Activated T-helper 1 cell treated with anti-CD3 and anti-CD28 coated beads, Interleukin-12 subunit alpha, Interleukin-12 subunit beta, Interleukin-2, Interleukin-4 antibody, amounts not matched to agents 30 ng/mL and 10 ng/mL and 1 ng/mL, durations not matched to agents 14 hours and 24 hours and 36 hours (primary cell): ENCODE results near the gene SPTBN4. TPM values are rescaled to one million over a fixed set of nuclear protein-coding genes. Genes with fewer than 3 reads are reported as not detected.

Experiments used
- DNase-seq: peaks from one replicate; pipeline ENCODE4 v3.0.0; 2021; ENCODE audit warnings: low spot score
- H3K27ac Mint-ChIP-seq: one replicate; pipeline ENCODE4 v1.8.0; 2021; ENCODE audit warnings: mild to moderate bottlenecking, mixed read lengths
- H3K27me3 Mint-ChIP-seq: one replicate; pipeline ENCODE4 v1.8.0; 2022; ENCODE audit warnings: mild to moderate bottlenecking, moderate library complexity, mixed read lengths; ENCODE audit not compliant: insufficient read depth
- H3K36me3 Mint-ChIP-seq: one replicate; pipeline ENCODE4 v1.8.0; 2021; ENCODE audit warnings: low read depth, mixed read lengths
- H3K4me1 Mint-ChIP-seq: one replicate; pipeline ENCODE4 v1.8.0; 2021; ENCODE audit warnings: low read depth, mixed read lengths
- H3K4me3 Mint-ChIP-seq: one replicate; pipeline ENCODE4 v1.8.0; 2021; ENCODE audit warnings: mild to moderate bottlenecking, moderate library complexity, mixed read lengths
- H3K9me3 Mint-ChIP-seq: one replicate; pipeline ENCODE4 v1.8.0; 2021; ENCODE audit warnings: mixed read lengths
- intact Hi-C: fragments of 100-400 bp; cut with micrococcal nuclease; formaldehyde crosslinking; loops from one replicate; pipeline ENCODE4 v1.15.1; 2024
- total RNA-seq: library from RNA; stranded (reverse); gene quantifications from 2 replicates; pipeline ENCODE4 v1.2.3, GENCODE V29; 2022

Gene SPTBN4
- 0.21 and 0.69 TPM in 2 replicates for total RNA-seq

DNA sequence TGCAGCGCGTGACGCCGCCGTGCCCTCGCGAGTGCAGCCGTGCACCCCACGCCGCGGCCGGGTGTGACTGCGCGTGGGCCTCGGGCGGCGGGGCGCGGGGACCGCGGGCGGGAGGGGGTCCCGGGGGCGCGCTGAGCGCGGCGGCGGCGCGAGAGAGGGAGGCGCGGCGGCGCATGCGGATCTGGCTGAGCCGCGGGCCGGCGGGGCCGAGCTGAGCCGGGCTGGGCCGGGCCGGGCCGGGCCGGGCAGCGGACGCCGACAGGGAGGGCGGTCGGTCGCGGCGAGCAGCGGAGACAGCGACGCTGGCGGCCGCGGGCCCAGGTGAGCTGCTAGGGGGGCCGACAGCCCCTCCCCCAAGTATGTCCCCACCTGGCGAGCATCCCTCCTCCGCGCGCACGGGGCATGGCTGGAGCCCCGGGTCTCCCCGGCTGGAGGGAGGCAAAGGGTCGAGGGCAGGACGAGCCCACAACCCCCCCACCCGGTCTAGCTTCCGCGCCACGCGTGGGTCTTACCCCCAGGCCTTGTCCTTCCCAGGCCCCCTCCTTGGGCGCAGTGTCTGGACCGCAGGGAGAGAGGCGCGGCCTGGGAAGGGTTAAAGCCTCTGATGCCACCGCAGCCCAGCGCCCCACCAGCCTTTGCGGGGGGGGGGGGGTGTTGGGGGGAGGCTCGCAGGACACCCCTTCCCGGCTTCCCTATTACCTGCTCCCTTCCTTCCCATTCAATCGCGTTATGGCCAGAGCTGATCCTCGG is at the start of gene SPTBN4:
TSS of gene SPTBN4 (plus strand) at position 17 of the 750 bp plus-strand sequence. CDS start 5,621 bp downstream, outside the sequence.
- no peak for DNase-seq
- Mint-ChIP-seq H3K27ac (peak within 1 kb of the TSS; percentile 92), H3K27me3 (peaks cover 29% of the 10 kb centered on the region), H3K9me3 (no peaks in the 10 kb centered on the region), H3K4me3 (peak within 1 kb of the TSS; percentile 77), H3K4me1 (peaks cover 28% of the 10 kb centered on the region), H3K36me3 (peaks cover 6% of the 10 kb centered on the region)
- intact Hi-C loops: loop anchor here (1.0 to 10.0 kb wide), 2 partner anchors 248 to 283 kb away; partner anchors contain the start of genes ACTMAP, COQ8B and ITPKC

DNA sequence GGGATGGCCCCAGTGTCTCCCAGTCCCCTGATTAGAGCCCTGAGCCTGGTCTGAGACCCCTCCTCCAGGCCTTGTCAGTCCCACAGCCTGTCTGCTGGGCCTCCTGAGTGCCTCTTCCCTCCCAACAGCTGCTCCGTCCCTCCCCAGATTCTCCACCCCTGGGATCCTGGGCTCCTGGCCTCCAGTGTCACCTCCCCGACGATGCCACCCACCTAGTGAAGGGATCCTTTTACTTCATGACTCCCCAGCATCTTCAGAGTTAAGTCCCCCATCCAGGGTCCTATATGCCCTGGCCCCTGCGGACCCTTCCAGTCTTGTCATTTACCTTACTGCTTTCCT is 49.2 kb upstream of the SPTBN4 start:
- Mint-ChIP-seq H3K4me3 (no peak overlapping the region), H3K9me3 (no peaks in the 10 kb centered on the region), H3K4me1 (peaks cover 25% of the 10 kb centered on the region), H3K36me3 (peaks cover 9% of the 10 kb centered on the region), H3K27me3 (peaks cover 3% of the 10 kb centered on the region), H3K27ac (peak overlapping the region; percentile 4)
- no peak for DNase-seq
- intact Hi-C loops: no loop called here

DNA sequence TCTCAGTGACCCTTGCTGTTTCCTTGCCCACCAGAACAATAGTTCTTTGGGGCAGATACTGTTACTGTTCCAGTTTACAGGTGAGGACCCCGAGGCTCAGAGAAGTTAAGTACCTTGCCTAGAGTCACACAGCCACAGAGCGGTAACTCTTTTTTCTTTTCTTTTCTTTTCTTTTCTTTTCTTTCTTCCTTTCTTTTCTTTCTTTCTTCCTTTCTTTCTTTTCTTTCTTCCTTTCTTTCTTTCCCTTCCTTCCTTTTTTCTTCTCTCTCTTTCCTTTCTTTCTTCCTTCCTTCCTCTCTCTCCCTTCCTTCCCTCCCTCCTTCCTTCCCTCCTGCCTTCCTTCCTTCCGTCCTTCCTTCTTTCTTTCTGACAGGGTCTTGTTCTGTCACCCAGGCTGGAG is 48.8 kb upstream of the SPTBN4 start:
- no peak for DNase-seq
- H3K4me3 Mint-ChIP-seq: no peak overlapping the region
- H3K27ac Mint-ChIP-seq: peak overlapping the region; percentile 4
- H3K27me3 Mint-ChIP-seq: peaks cover 3% of the 10 kb centered on the region
- H3K36me3 Mint-ChIP-seq: peaks cover 9% of the 10 kb centered on the region
- intact Hi-C loops: no loop called here
- H3K9me3 Mint-ChIP-seq: no peaks in the 10 kb centered on the region
- peaks cover 26% of the 10 kb centered on the region for H3K4me1 Mint-ChIP-seq

DNA sequence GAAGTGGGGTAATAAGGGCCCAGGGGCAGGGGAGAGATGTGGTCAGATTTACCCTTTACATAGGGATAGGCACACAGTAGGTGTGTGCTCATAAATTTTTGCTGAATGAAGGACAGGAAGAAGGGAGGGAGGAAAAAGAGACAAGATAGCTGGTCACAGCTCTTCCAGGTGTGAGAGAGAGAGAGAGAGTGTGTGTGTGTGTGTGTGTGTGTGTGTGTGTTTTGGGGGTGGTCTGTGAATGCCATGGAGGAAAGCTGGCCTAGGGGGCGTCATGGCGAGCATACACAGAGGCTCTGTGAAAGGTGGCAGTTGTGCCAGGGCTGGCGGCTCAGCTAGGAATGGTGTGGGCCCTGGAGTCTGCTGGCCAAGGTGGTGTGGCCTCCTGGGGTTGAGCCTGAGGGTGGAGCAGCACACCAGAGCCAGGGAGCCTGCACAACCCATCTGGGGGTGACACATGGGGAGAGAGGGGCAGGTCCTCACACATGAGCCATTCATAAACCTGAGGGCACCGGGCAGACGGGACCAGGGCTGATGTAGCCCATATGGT is 47.7 kb upstream of the SPTBN4 start:
- H3K4me1 Mint-ChIP-seq: peaks cover 26% of the 10 kb centered on the region
- intact Hi-C loops: no loop called here
- H3K4me3 Mint-ChIP-seq: peak overlapping the region; percentile 27
- DNase-seq: no peak
- peaks cover 10% of the 10 kb centered on the region for H3K36me3 Mint-ChIP-seq
- no peak overlapping the region for H3K27ac Mint-ChIP-seq
- no peaks in the 10 kb centered on the region for H3K27me3 Mint-ChIP-seq
- H3K9me3 Mint-ChIP-seq: no peaks in the 10 kb centered on the region

DNA sequence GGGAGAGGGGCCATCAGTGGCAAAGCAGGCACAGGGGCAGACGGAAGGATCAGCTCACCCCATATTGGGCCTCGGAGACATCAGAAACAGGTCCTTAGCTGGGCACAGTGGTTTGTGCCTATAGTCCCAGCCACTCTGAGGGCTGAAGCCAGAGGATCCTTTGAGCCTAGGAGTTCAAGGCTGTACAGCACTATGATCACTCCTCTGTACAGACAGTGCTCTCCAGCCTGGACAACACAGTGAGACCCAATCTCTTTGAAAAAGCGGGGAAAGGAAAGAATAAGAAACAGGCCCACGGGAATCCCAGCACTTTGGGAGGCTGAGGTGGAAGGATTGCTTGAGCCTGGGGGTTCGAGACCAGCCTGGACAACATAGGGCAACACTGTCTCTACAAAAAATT is 47.0 kb upstream of the SPTBN4 start:
- intact Hi-C loops: no loop called here
- Mint-ChIP-seq H3K4me1 (peaks cover 26% of the 10 kb centered on the region), H3K9me3 (no peaks in the 10 kb centered on the region)

DNA sequence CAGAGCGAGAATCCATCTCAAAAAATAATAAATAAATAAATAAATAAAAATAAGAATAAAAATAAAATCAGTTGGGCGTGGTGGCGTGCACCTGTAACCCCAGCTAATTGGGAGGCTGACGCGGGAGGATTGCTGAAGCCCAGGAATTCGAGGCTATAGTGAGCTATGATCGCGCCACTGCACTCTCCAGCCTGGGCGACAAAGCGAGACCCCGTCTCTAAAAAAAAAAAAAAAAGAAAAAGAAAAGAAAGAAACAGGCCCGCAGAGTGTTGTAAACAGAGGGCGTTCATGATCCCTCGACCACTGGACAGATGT is 46.4 kb upstream of the SPTBN4 start:
- Mint-ChIP-seq H3K36me3 (peaks cover 10% of the 10 kb centered on the region), H3K9me3 (no peaks in the 10 kb centered on the region), H3K27me3 (no peaks in the 10 kb centered on the region), H3K27ac (peak overlapping the region; percentile 90), H3K4me3 (peak overlapping the region; percentile 82), H3K4me1 (peaks cover 26% of the 10 kb centered on the region)
- intact Hi-C loops: no loop called here
- no peak for DNase-seq

More for the DNA sequence above, 47.0 kb upstream of the SPTBN4 start:
- Mint-ChIP-seq H3K27ac (peak overlapping the region; percentile 71), H3K36me3 (peaks cover 10% of the 10 kb centered on the region), H3K4me3 (peak overlapping the region; percentile 77), H3K27me3 (no peaks in the 10 kb centered on the region)
- no peak for DNase-seq

DNA sequence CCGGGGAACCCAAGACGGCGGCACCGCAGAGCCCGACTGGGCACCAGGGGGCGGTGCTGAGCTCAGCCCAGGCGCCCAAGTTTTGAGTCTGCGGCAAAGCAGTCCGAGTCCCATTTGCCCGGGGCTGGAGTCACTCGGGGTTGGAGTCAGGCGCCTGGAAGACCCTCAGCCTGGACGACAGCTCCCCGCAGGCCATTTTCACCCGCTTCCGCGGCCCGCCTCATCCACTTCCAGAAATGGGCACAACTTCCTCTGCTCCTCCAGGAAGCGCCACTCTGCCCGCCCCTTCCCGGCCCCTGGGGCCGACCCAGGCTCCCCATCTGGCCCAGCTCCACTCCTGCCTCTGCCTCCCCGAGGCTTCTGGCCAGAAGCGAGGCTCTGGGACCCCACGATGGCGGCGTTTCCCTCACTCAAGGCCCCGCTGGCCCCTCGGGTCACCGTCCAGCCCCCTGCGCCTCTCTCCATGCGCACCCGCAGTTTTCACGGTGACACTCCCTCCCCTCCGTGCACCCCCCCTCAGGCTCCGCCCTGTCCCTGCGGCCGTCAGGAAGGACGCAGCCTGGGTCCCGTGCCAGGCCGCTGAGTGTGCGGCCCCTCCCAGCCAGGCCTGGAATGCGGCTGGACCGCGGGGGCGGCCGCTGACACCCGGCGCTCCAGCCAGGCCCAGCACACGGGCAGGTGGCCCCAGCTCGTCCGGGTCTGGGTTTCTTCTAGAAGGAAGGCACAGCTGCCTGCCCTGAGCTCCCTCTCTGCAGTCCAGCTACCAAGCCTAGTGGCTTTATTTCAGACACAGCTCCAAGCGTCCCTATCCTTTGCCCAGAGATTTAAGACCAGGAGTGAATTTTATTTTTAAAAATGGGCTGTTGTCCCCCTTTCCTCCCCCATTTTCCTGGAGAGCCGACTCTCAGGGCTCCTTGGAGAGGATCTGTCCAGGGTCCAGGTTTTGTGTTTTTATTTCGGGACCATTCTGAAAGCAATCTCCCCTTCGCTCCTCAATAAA is 45.7 kb upstream of the SPTBN4 start:
- H3K36me3 Mint-ChIP-seq: peaks cover 11% of the 10 kb centered on the region
- H3K27me3 Mint-ChIP-seq: no peaks in the 10 kb centered on the region
- peaks cover 20% of the 10 kb centered on the region for H3K4me1 Mint-ChIP-seq
- peak overlapping the region; percentile 90 for H3K27ac Mint-ChIP-seq
- H3K4me3 Mint-ChIP-seq: peak overlapping the region; percentile 82
- intact Hi-C loops: loop anchor here (1.0 kb wide), 4 partner anchors 18 to 73 kb away; partner anchors contain the start of genes BLVRB, C19orf47 and PLD3
- H3K9me3 Mint-ChIP-seq: no peaks in the 10 kb centered on the region
- DNase-seq: peak; percentile 72

DNA sequence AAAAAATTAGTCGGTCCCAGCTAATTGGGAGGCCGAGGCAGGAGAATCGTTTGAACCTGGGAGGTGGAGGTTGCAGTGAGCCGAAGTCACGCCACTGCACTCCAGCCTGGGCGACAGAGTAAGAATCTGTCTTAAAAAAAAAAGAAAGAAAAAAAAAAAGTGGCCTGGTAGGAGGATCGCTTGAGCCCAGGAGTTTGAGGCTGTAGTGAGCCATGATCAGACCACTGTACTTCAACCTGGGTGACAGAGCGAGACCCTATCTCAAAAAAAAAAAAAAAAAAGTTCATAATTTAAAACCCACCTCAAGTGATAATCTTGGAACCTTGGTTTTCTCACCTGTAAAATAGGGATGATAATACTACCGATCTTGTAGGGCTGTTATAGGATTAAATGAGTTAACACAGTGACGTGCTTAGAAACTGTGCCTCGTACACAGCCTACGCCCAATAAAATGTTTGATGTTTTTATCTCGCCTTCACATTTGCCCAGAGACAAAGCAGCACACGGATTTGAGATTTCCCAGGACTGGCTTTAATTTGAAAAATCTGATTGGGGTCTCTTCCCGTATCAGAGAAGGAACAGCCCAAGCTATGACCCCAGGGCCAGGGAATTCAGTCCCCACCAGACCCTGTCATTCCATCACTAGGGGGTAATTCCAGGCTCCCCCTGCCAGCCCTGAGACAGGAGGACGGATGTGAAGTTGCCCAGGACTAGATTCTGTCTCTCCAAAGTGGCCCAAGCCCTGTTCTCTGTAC is 44.6 kb upstream of the SPTBN4 start:
- Mint-ChIP-seq H3K4me1 (peaks cover 13% of the 10 kb centered on the region), H3K4me3 (peak overlapping the region; percentile 82), H3K27ac (peak overlapping the region; percentile 74), H3K9me3 (no peaks in the 10 kb centered on the region), H3K36me3 (peaks cover 11% of the 10 kb centered on the region), H3K27me3 (peaks cover under 1% of the 10 kb centered on the region)
- DNase-seq: no peak
- intact Hi-C loops: loop anchor here (1.0 kb wide), 4 partner anchors 19 to 74 kb away; partner anchors contain the start of genes BLVRB, C19orf47 and PLD3

DNA sequence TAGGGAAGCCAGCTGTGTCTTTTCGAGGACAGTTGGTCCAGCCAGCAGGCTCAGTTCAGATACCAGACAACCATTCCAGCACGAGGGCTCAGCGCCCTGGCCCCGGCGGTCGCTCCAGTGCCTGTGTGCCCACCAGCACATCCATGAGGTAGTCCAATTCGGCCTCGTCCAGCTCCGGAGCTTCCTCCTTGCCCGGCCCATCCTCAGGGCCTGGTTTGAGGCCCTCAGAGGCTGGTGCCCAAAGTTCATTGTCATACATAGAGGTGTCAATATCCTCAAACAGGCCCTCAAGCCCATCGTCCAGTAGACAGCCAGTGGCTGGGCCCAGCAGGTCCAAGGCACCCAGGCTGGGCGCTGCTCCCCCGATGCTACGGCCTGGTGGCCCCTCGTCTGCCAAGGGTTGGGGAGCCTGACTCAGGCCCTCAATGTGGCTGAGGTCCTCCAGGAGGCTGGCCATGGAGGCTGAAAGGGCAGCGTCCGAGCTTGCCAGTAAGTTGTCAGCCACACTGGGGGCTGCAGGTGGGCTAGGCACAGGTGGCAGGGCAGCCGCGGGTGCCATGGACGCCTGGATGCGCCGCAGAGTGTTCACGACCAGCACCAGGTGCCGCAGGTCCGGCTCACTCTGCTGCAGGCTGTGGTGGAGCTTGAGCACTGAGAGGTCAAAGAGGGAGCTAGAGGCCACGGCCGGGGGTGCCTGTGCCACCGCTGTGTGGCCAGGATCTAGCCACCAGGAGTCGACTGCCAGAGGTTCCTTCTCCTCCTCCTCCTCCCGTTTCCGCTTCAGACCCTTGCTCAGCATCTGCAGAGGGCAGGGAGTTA is 43.8 kb upstream of the SPTBN4 start:
- intact Hi-C loops: no loop called here
- no peak for DNase-seq
- Mint-ChIP-seq H3K27ac (peak overlapping the region; percentile 74), H3K27me3 (peaks cover 2% of the 10 kb centered on the region), H3K4me1 (peaks cover 12% of the 10 kb centered on the region), H3K4me3 (peak overlapping the region; percentile 82), H3K36me3 (peaks cover 11% of the 10 kb centered on the region), H3K9me3 (no peaks in the 10 kb centered on the region)

DNA sequence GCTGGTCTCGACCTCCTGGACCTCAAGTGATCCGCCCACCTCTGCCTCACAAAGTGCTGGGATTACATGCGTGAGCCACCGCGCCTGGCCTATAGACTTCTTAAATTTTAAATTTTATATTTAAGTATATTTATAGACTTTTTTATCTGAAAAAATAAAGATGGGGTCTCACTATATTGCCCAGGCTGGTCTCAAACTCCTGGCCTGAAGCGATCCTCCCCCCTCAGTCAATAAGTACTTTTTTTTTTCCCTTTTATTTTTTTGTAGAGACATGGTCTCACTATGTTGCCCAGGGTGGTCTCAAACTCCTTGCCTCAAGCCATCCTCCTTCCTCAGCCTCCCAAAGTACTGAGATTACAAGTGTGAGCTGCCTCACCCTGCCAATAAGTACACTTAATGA is 42.9 kb upstream of the SPTBN4 start:
- peaks cover 12% of the 10 kb centered on the region for H3K4me1 Mint-ChIP-seq
- no peak overlapping the region for H3K27ac Mint-ChIP-seq
- intact Hi-C loops: no loop called here

DNA sequence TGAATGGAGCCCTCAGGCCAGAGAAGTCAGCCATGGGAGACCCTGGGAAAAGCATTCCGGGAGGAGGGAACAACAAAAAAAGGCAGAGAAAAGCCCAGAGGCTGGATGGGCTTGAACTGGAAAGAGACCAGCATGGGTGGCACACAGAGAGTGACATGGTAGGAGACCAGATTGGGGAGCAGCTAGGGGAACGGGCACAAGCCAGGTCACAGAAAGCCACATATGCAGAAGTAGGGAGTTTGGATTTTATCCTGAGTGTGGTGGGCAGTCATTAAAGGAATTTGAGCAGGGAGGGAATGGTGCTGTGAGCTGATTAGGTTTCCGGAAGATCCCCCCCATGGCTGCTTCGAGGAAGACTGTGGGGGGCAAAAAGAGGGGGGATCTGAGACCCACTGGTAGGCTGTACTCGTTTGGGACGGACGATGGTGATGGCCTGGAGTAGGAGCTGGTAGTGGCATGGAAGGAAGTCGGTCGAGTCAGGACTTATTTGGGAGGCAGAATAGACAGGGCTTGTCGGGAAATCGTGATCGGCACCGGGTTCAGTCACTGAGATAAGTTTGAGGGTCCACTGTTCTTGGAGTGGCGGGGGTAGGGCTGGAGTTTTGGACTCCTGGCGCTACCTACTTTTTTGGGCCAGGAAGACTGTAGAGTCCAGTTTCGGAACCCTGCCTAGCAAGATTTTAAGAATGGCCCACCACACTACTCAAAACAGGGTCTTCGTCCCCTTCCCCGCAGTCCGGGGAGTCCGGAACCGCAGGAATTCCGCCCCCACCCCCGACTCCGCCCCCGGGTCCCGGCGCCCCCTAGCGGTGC is 42.0 kb upstream of the SPTBN4 start:
- Mint-ChIP-seq H3K9me3 (no peaks in the 10 kb centered on the region), H3K4me1 (peaks cover 8% of the 10 kb centered on the region), H3K4me3 (peak overlapping the region; percentile 93), H3K36me3 (peaks cover 11% of the 10 kb centered on the region), H3K27ac (peak overlapping the region; percentile 88), H3K27me3 (peaks cover 2% of the 10 kb centered on the region)
- intact Hi-C loops: loop anchor here (1.0 kb wide), 1 partner anchor 21 kb away; no protein-coding TSS in a partner anchor
- no peak for DNase-seq

More for the DNA sequence above, 42.9 kb upstream of the SPTBN4 start:
- Mint-ChIP-seq H3K4me3 (peak overlapping the region; percentile 56), H3K36me3 (peaks cover 11% of the 10 kb centered on the region), H3K9me3 (no peaks in the 10 kb centered on the region), H3K27me3 (peaks cover 2% of the 10 kb centered on the region)
- DNase-seq: no peak
